Fibroblast of the aortic adventitia (primary cell): Measurements from ENCODE around the gene LBR. TPM values are rescaled to one million over a fixed set of nuclear protein-coding genes. Genes with fewer than 3 reads are reported as not detected.

Experiments
- DNase-seq: peaks from one replicate; pipeline ENCODE4 v3.0.0-alpha.2; 2010; ENCODE audit warnings: low read depth
- H3K4me3 ChIP-seq: 2 replicates; pipeline ENCODE4 v1.5.1; 2011; ENCODE audit warnings: low read depth, mild to moderate bottlenecking, control low read depth, low read length, moderate library complexity
- CTCF ChIP-seq: IDR thresholded peaks from 2 replicates; pipeline ENCODE4 v1.5.1; 2011; ENCODE audit warnings: mild to moderate bottlenecking, low read length, control low read depth, inconsistent platforms; ENCODE audit not compliant: insufficient read depth
- total RNA-seq: library from RNA; depleted of rRNA; stranded (reverse); fragments of >200 nt; gene quantifications from 2 replicates; pipeline ENCODE4 v1.2.3, GENCODE V29; 2012; ENCODE audit warnings: low replicate concordance

LBR gene
- total RNA-seq, 1 donor: 32.1 TPM

GRCh38 chr1:225355863-225356262 is 72.0 kb downstream of the LBR start:
- no peak for DNase-seq
- H3K4me3 ChIP-seq: no peak overlapping the region
- TF ChIP-seq CTCF: no peak

GRCh38 chr1:225354906-225355305 is 72.9 kb downstream of the LBR start:
- no peak for DNase-seq

More at GRCh38 chr1:225354906-225355305, 72.9 kb downstream of the LBR start:
- no peak overlapping the region for H3K4me3 ChIP-seq
- TF ChIP-seq CTCF: no peak

Other genes starting within 250 kb of the LBR start
- gene ENAH, start 225.1 kb upstream of the LBR start, total RNA-seq: 131 and 148 TPM in 2 replicates